ENCODE results near the gene PACSIN2.

DNA sequence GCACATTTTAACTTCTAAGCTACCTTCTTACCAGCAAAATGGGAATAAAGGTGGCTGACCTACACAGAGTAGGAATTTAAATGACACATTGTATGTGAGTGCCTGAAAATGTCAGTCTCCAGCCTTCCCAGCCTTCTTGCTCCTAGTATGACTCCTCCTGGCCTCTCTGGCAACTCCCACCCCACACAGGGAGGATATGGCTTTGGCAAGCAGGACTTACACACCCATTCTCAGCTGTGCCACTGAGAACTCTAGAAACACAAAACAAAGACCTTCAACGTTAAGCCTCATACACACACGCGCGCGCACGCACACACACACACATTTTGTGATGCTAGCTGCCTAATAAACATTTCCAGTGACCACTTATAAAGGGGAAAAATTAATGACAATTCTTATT is 65.8 kb downstream of the PACSIN2 start:
- no peak for TF ChIP-seq ZBTB1 (CRISPR knock-in tag; IDR thresholded peaks at IDR 0.05; ENCODE audit: borderline replicate concordance)
- TF ChIP-seq, protein P1, sequence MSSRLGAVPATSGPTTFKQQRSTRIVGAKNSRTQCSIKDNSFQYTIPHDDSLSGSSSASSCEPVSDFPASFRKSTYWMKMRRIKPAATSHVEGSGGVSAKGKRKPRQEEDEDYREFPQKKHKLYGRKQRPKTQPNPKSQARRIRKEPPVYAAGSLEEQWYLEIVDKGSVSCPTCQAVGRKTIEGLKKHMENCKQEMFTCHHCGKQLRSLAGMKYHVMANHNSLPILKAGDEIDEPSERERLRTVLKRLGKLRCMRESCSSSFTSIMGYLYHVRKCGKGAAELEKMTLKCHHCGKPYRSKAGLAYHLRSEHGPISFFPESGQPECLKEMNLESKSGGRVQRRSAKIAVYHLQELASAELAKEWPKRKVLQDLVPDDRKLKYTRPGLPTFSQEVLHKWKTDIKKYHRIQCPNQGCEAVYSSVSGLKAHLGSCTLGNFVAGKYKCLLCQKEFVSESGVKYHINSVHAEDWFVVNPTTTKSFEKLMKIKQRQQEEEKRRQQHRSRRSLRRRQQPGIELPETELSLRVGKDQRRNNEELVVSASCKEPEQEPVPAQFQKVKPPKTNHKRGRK (CRISPR knock-in tag; IDR thresholded peaks at IDR 0.05): no peak
- no peak for TF ChIP-seq NFKB2 (CRISPR knock-in tag; IDR thresholded peaks at IDR 0.05; ENCODE audit: borderline replicate concordance)
- no peak for TF ChIP-seq ZNF138 (CRISPR knock-in tag; IDR thresholded peaks at IDR 0.05; ENCODE audit: low read depth)
